HG03025 (cell line): ENCODE measurements around the gene MORC2.

Experiments used
- ATAC-seq: cut with Tn5 transposase; IDR thresholded peaks from one replicate; pipeline ENCODE4 v1.9.1; 2021; ENCODE audit warnings: mild to moderate bottlenecking, moderate library complexity; ENCODE audit not compliant: unreplicated experiment, low FRiP score

MORC2 gene

GRCh38 chr22:30875481-30876215 lies 92.9 kb downstream of the MORC2 start:
- ATAC-seq = no peak
